ENCODE results near the gene ZNF441. TPM values are rescaled to one million over a fixed set of nuclear protein-coding genes. Genes with fewer than 3 reads are reported as not detected.

Gene ZNF441
- total and polyA plus RNA-seq, 2 of the 13 experiments (the other 11 are each of a cell fraction or from before 2014, with no cell fraction given): 2.8 to 10.0 TPM

DNA sequence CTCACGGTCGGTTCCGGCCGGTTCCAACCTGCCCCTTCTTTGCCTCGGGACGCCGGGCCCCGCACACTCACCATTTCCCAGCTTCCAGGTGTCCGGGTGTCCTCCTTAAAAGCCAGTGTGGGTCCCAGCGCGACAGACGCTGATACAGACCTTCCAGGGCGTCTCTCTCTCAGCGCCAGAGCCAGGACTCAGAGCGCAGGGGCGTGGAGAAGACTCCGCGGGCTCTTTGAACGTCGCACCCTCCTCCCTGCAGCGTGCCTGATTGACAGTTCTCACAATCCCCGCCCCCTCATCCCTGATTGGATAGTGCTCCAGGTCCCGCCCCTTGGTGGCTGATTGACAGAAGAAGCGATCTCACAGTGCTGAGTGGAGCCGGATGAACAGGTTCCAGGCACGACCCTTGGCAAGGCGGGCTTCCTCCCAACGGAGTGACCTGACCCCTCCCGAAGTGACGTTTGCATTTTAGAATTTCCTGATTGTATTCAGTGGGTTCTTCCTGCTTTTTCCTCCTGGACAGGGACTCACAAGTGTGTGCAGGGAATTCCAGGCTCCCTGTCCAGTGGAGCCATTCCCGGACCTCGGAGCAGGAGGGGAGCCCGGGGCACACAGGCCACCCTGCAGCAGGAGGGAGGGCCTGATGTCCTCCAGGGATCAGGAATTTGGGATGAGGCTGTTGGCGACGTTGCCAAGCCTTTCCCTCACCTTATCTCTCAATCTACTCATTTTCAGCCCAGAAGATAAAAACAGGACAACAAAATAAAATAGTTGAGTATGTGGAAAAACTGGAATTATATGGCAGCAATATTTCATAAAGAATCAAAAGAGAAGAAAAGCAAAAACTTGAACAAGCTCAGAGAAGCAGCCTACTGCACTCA is 27.8 kb upstream of the ZNF441 start, which contains the start of gene ZNF823 (continued):
- peak; percentile 93 for TF ChIP-seq PBX2 (CRISPR knock-in tag; IDR thresholded peaks at IDR 0.05)
- peak; percentile 32 for TF ChIP-seq ASH2L (IDR thresholded peaks at IDR 0.05; ENCODE audit: insufficient read length, low read depth, low read length)
- TF ChIP-seq ZSCAN21 (CRISPR knock-in tag; IDR thresholded peaks at IDR 0.05; ENCODE audit: borderline replicate concordance): no peak
- no peak for TF ChIP-seq KDM4B (CRISPR knock-in tag; IDR thresholded peaks at IDR 0.05)
- TF ChIP-seq, protein P1, sequence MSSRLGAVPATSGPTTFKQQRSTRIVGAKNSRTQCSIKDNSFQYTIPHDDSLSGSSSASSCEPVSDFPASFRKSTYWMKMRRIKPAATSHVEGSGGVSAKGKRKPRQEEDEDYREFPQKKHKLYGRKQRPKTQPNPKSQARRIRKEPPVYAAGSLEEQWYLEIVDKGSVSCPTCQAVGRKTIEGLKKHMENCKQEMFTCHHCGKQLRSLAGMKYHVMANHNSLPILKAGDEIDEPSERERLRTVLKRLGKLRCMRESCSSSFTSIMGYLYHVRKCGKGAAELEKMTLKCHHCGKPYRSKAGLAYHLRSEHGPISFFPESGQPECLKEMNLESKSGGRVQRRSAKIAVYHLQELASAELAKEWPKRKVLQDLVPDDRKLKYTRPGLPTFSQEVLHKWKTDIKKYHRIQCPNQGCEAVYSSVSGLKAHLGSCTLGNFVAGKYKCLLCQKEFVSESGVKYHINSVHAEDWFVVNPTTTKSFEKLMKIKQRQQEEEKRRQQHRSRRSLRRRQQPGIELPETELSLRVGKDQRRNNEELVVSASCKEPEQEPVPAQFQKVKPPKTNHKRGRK (CRISPR knock-in tag; IDR thresholded peaks at IDR 0.05): no peak
- TF ChIP-seq SALL2 (CRISPR knock-in tag; IDR thresholded peaks at IDR 0.05): no peak
- TF ChIP-seq TMF1 (CRISPR knock-in tag; IDR thresholded peaks at IDR 0.05; ENCODE audit: low read depth): no peak; the same call in 1 of the 2 replicates
- TF ChIP-seq ZNF33A (CRISPR knock-in tag; IDR thresholded peaks at IDR 0.05; ENCODE audit: borderline replicate concordance): no peak
- TF ChIP-seq BHLHE40 (IDR thresholded peaks at IDR 0.05; ENCODE audit: low read length): peak; percentile 69; the same call in 1 of the 2 replicates
- TF ChIP-seq ZNF17 (CRISPR knock-in tag; IDR thresholded peaks at IDR 0.05): no peak
- TF ChIP-seq, protein P2, sequence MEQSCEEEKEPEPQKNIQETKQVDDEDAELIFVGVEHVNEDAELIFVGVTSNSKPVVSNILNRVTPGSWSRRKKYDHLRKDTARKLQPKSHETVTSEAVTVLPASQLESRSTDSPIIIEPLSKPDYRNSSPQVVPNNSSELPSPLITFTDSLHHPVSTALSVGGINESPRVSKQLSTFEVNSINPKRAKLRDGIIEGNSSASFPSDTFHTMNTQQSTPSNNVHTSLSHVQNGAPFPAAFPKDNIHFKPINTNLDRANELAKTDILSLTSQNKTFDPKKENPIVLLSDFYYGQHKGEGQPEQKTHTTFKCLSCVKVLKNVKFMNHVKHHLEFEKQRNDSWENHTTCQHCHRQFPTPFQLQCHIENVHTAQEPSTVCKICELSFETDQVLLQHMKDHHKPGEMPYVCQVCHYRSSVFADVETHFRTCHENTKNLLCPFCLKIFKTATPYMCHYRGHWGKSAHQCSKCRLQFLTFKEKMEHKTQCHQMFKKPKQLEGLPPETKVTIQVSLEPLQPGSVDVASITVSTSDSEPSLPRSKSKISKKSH (CRISPR knock-in tag; IDR thresholded peaks at IDR 0.05; ENCODE audit: borderline replicate concordance): peak; percentile 21; the same call in 1 of the 2 replicates
- peak; percentile 54 to 67 for TF ChIP-seq HMGXB4 (CRISPR knock-in tag; IDR thresholded peaks at IDR 0.05; ENCODE audit: borderline replicate concordance in 1 of 2, low read depth in 1 of 2)
- peak; percentile 84 for TF ChIP-seq ELF3 (CRISPR knock-in tag; IDR thresholded peaks at IDR 0.05)
- TF ChIP-seq, protein P3, sequence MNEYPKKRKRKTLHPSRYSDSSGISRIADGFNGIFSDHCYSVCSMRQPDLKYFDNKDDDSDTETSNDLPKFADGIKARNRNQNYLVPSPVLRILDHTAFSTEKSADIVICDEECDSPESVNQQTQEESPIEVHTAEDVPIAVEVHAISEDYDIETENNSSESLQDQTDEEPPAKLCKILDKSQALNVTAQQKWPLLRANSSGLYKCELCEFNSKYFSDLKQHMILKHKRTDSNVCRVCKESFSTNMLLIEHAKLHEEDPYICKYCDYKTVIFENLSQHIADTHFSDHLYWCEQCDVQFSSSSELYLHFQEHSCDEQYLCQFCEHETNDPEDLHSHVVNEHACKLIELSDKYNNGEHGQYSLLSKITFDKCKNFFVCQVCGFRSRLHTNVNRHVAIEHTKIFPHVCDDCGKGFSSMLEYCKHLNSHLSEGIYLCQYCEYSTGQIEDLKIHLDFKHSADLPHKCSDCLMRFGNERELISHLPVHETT (CRISPR knock-in tag; conservative IDR thresholded peaks at IDR 0.05): peak; percentile 51; the same call in 1 of the 2 replicates
- TF ChIP-seq MTERF4 (CRISPR knock-in tag; IDR thresholded peaks at IDR 0.05): peak; percentile 83; the same call in 1 of the 2 replicates
- TF ChIP-seq TBX3 (IDR thresholded peaks at IDR 0.05; ENCODE audit: borderline replicate concordance): peak; percentile 35; the same call in 1 of the 2 replicates

All from HepG2 (cell line).